Nephron progenitor cell (in vitro differentiated cells): ENCODE data around the gene NRSN2.
"Not testable (repeated sequence)": the region's sequence is repeated elsewhere in the genome, so short reads cannot be mapped to it uniquely, and the experiment has no call there.

Experiments used
- DNase-seq: peaks from one replicate; pipeline ENCODE4 v3.0.0; 2021
- H3K27ac Mint-ChIP-seq: 2 replicates; pipeline ENCODE4 v1.8.0; 2021; ENCODE audit warnings: mild to moderate bottlenecking, moderate library complexity, mixed read lengths
- H3K27me3 Mint-ChIP-seq: 2 replicates; pipeline ENCODE4 v1.8.0; 2021; ENCODE audit warnings: mild to moderate bottlenecking, low read depth, mixed read lengths; ENCODE audit not compliant: poor library complexity
- H3K36me3 Mint-ChIP-seq: 2 replicates; pipeline ENCODE4 v1.8.0; 2021; ENCODE audit warnings: low read depth, mixed read lengths
- H3K4me1 Mint-ChIP-seq: 2 replicates; pipeline ENCODE4 v1.8.0; 2021; ENCODE audit warnings: mixed read lengths
- H3K4me3 Mint-ChIP-seq: 2 replicates; pipeline ENCODE4 v1.8.0; 2021; ENCODE audit warnings: mild to moderate bottlenecking, moderate library complexity, mixed read lengths
- H3K9me3 Mint-ChIP-seq: 2 replicates; pipeline ENCODE4 v1.8.0; 2021; ENCODE audit warnings: mild to moderate bottlenecking, moderate library complexity, mixed read lengths
- CTCF ChIP-seq: fragments of 200-600 bp; sonication (generic); IDR thresholded peaks from 2 replicates; pipeline ENCODE4 v1.5.0; 2021; ENCODE audit warnings: antibody characterized with exemption

The NRSN2 gene

GRCh38 chr20:370977-371754 is 24.3 kb downstream of the NRSN2 start:
- DNase-seq = no peak
- Mint-ChIP-seq H3K27ac (no peak overlapping the region), H3K9me3 (no peaks in the 10 kb centered on the region), H3K27me3 (peaks cover 13% of the 10 kb centered on the region), H3K4me3 (no peak overlapping the region), H3K4me1 (peaks cover 47% of the 10 kb centered on the region), H3K36me3 (no peaks in the 10 kb centered on the region)
- TF ChIP-seq CTCF = no peak

- TF ChIP-seq CTCF = no peak
- Mint-ChIP-seq H3K27ac (peak overlapping the region; percentile 81), H3K27me3 (peaks cover 12% of the 10 kb centered on the region)
Observed at GRCh38 chr20:371755-372542, 25.0 kb downstream of the NRSN2 start.

GRCh38 chr20:372543-373082 is 25.7 kb downstream of the NRSN2 start:
- H3K36me3 Mint-ChIP-seq, H3K27ac Mint-ChIP-seq, DNase-seq, H3K27me3 Mint-ChIP-seq, H3K9me3 Mint-ChIP-seq, H3K4me3 Mint-ChIP-seq: not testable (repeated sequence)
- H3K4me1 Mint-ChIP-seq = peaks cover 32% of the 10 kb centered on the region

More at GRCh38 chr20:371755-372542, 25.0 kb downstream of the NRSN2 start:
- H3K4me1 Mint-ChIP-seq = peaks cover 39% of the 10 kb centered on the region
- no peaks in the 10 kb centered on the region for H3K9me3 Mint-ChIP-seq
- DNase-seq = no peak
- H3K4me3 Mint-ChIP-seq = no peak overlapping the region
- H3K36me3 Mint-ChIP-seq = no peaks in the 10 kb centered on the region

GRCh38 chr20:373171-373890 is 26.4 kb downstream of the NRSN2 start:
- H3K9me3 Mint-ChIP-seq = no peaks in the 10 kb centered on the region
- no peaks in the 10 kb centered on the region for H3K36me3 Mint-ChIP-seq
- no peak overlapping the region for H3K27ac Mint-ChIP-seq
- H3K27me3 Mint-ChIP-seq = peaks cover 10% of the 10 kb centered on the region
- H3K4me3 Mint-ChIP-seq = no peak overlapping the region
- DNase-seq = no peak
- H3K4me1 Mint-ChIP-seq = peaks cover 25% of the 10 kb centered on the region
- no peak for TF ChIP-seq CTCF

GRCh38 chr20:375265-375889 is 28.5 kb downstream of the NRSN2 start:
- TF ChIP-seq CTCF = no peak
- Mint-ChIP-seq H3K9me3 (no peaks in the 10 kb centered on the region), H3K27me3 (peaks cover 14% of the 10 kb centered on the region), H3K36me3 (no peaks in the 10 kb centered on the region), H3K4me3 (no peak overlapping the region), H3K4me1 (peaks cover 16% of the 10 kb centered on the region), H3K27ac (peak overlapping the region; percentile 68)
- no peak for DNase-seq
